ENCODE measurements around the gene AKAP6.
"Not testable (repeated sequence)": the region's sequence is repeated elsewhere in the genome, so short reads cannot be mapped to it uniquely, and the experiment has no call there.

AKAP6 gene

DNA sequence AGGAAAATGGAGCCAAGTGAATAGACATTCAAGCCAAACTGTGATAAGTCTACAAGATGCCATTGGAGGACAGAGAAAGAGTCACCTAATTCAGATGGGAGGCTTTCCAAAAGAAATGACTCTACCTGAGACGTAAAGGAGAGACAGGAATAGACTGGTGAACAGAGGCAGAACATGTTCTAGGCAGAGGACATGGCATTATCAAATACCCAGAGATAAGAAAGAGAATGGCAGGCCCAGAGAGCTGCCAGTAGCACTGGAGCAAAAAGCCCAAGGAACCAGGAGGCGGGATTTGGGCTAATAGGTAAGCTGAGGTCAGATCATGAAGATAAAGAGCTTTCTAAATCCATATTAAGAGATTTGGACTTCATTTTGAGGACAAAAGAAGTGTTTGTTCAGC is 207.1 kb downstream of the AKAP6 start:
- DNase-seq (ENCODE audit: low read depth): no peak

DNA sequence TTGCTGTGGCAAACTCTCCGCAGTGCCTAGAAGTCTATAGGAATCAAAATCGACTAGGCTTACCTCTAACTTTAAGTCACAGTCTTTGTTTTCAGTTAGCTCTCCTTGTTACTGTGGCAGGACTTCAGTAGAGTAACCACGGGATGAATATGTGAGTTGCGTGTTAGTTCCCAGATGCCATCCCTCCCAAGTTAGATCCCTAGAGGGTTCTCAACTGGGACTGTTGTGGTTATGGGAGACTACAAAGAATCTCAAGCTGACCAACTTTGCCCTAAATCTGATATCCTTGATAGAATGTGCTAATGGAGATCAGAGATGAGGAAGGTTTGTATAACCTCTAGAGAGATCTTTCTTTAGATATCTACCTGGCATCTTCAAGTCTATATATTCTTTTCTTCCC is 208.1 kb downstream of the AKAP6 start:
- DNase-seq (ENCODE audit: low read depth): no peak

DNA sequence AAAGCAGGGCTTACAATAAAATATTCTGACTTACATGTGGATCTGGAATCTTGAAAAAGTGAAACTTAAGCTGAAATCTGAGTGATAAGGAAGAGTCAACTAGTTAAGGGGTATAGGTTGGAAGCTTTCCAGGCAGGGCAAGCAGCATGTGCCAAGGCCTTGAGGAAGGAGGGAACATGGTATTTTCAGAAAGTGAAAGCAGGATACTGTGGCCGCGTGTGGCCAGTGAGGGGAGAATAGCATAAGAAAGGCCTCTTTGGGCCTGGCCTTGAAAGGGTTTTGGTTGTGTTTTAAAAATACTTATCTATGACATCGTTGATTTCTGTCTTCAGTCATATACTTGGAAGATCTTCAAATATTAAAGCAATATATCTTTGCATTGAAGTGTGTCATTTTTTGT is 213.4 kb downstream of the AKAP6 start:
- DNase-seq (ENCODE audit: low read depth): no peak

DNA sequence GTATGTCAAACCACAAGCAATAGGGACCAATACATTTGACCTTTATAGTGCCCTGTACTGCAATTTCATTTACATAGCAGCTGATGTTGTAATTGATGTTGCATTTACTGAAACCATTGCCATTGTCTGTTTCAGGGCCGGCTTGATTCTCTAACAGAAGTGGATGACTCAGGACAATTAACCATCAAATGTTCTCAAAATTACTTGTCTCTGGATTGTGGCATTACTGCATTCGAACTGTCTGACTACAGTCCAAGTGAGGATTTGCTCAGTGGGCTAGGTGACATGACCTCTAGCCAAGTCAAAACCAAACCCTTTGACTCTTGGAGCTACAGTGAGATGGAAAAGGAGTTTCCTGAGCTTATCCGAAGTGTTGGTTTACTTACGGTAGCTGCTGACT is 216.0 kb downstream of the AKAP6 start:
- no peak for DNase-seq (ENCODE audit: low read depth)

DNA sequence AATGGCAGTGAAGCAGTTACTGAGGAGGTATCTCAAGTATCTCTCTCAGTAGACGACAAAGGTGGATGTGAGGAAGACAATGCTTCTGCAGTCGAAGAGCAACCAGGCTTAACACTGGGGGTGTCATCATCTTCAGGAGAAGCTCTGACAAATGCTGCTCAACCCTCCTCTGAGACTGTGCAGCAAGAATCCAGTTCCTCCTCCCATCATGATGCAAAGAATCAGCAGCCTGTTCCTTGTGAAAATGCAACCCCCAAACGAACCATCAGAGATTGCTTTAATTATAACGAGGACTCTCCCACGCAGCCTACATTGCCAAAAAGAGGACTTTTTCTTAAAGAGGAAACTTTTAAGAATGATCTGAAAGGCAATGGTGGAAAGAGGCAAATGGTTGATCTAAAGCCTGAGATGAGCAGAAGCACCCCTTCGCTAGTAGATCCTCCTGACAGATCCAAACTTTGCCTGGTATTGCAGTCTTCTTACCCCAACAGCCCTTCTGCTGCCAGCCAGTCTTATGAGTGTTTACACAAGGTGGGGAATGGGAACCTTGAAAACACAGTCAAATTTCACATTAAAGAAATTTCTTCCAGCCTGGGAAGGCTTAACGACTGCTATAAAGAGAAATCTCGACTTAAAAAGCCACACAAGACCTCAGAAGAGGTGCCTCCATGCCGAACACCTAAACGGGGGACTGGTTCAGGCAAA is 216.6 kb downstream of the AKAP6 start:
- DNase-seq (ENCODE audit: low read depth): no peak

DNA sequence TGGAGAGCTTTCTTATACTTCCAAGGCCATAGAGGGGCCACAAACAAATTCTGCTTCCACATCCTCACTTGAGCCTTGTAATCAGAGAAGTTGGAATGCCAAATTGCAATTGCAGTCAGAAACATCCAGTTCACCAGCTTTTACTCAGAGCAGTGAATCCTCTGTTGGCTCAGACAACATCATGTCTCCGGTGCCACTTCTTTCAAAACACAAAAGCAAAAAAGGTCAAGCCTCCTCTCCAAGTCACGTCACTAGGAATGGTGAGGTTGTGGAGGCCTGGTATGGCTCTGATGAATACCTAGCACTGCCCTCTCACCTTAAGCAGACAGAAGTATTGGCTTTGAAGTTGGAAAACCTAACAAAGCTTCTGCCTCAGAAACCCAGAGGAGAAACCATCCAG is 217.1 kb downstream of the AKAP6 start:
- no peak for DNase-seq (ENCODE audit: low read depth)

DNA sequence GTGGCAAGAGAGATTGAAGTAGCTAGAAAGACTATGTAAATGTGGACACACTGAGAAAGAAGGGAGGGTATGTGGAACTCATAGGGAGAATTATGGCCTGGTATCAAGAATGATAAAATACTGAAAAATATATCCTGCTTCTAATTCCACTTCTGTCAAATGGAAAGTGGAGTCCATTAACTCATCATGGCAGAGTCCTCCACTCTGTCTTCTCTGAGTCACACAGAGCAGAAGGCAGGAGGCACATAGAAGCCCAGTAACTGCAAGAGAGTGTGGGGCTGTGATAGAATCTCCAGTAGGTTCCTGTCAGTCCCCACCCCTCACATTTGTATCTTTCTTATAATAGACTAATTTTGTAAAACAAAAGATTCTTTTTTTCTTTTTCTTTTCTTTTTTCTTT is 223.7 kb downstream of the AKAP6 start:
- DNase-seq (ENCODE audit: low read depth): no peak

DNA sequence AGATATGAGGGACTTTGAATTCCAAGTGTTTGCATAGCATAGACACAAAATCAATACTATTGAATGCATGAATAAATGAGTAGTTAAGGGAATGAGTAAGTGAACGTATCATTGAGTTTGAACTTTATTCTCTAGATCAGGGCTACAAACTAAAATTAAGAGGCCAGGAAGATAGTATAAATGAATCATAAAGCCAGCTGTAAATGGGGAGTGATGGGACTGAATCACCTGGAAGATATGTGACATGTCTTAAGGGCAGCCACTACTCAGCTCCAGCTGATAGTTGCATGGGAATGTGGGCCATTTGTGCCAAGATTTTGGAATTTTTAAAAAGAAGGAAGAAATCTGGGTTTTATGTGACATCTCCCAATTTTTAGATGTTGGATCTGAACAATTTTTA is 229.9 kb downstream of the AKAP6 start:
- DNase-seq (ENCODE audit: low read depth): no peak

DNA sequence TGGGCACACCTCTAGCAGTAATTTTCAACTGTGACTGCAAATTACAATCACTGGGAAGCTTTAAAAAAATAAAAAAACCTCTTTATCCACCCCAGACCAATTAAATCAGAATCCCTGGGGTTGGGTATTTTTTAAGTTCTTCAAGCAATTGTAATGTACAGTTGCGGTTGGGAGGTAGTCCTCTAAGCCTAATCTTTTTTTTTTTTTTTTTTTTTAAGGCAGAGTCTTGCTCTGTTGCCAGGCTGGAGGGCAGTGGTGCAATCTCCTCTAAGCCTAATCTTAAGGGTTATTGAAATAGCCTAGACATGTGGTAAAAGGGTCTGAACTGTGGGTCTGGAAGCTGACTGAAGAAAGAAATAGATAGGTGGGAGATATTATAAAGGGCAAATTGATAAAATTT is 230.5 kb downstream of the AKAP6 start:
- DNase-seq (ENCODE audit: low read depth): no peak

DNA sequence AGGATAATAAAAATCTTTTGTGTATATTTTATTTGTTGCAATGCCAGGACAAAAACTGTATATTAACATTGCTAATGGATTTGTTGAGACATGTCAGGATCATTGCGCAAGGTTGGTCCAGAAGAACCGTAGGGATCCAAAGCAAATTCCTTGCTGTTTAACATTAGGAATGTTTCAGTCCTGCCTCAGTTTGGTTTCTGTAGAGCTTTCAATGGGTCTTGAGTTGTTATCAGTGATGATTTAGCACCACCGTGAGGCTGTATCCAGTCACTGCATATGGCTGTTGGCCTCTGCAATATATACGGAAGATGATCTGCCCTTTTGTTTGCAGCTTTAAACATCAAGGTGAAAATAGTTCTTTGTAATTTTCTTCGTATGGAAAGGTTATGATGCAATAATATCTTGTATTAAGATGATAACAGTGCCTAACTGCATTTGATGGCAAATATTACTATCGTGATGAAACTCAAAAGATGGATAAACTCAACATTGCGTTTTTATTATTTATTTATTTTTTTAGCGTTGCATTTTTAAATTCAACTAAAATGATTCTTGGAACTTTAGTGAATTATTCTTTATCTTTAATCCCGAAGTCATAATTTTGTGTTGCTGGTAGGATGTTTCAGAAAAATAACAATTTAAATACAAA is 231.2 kb downstream of the AKAP6 start:
- peak; percentile 66 for DNase-seq (ENCODE audit: low read depth)

DNA sequence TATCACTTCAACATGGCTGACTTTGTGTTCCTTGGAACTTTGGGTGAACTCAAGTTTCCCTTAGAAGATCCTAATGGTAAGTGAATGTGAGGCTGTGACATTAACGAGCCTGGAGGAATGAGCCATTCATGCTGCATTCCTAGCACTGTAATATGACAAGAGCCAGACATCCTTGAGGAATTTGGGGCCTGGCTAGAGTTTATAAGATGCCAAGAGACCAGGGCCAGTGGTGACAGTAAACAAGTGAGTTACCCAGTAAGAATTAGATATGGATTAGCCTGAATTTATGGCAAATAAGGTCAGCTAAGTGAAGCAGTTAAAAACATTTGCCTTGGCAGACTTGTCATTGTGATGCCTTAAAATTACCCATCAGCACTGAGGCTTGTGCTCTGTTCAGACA is 232.4 kb downstream of the AKAP6 start:
- peak; percentile 85 for DNase-seq (ENCODE audit: low read depth)

DNA sequence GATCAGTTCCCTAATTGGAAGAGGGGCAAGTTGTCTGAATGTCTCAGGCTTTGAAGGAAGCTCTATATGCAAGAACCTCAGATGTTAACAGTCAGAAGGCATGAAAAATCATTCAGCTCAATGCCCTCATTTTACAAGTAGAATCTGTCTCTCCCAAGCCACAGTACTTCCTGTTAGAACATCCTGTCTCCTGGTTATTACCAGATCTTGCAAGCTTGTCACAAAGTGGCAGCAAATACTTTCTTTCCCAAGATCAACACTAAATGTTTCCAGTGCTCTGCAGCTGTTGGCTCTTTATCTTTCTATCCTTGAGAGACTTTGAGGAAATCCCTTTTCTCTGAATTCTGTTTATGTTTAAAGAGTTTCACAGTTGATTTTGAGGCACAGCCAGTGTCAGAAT is 235.5 kb downstream of the AKAP6 start:
- no peak for DNase-seq (ENCODE audit: low read depth)

DNA sequence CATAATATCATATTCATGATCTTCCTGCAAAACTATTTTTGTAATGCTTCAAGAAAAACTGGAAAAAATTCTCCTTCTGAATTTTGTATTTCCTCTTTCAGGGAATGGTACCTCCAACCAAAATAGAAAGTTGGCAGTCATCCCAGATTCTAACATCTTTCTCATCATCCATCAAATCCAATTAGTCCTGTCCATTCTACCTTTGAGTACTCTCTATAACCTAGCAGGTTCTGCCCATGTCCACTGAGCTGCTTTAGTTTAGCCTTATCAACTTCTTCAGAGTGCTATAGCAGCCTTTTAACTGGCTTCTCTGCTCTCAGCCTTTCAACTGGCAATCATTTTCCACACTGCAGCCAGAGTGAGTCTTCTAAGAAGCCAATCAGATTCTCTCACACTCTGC is 236.2 kb downstream of the AKAP6 start:
- DNase-seq (ENCODE audit: low read depth): no peak

DNA sequence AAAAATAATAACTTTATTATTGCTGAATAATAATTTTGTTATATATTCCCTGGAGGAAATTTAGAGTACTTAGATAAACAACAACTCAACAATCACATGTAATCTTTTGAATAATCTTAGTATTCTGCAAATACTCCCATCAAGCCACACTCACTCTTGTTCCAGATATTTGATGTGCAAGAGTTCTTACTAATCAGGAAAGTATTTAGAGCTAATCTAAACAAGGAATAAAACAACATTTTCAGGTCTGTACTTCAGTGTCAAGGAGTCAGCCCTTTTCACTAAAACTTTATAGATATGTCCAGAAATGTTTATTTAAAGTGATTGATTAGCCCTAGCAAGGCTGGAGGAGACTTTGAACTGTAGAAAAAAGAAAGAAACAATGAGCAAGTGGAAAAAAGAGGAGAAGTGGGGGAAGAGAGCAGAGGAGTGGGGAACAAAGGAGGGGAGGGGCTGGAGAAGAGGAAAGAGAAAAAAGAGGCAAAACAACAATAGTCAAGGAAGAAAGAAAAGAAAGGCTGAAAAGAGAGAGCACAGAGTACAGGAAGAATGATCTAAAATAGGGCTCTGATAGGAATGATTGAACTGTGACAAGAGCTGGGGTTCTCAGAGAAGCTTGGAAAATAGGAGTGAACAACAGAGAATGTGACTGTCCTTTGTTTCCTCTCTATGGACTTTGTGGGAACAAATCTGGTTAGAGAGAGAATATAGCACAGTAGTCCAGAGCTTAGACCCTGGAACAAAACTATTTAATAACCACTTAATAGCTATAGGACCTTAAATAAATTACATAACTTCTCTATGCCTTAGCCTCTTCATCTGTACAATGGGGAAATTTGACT is 238.7 kb downstream of the AKAP6 start:
- no peak for DNase-seq (ENCODE audit: low read depth)

DNA sequence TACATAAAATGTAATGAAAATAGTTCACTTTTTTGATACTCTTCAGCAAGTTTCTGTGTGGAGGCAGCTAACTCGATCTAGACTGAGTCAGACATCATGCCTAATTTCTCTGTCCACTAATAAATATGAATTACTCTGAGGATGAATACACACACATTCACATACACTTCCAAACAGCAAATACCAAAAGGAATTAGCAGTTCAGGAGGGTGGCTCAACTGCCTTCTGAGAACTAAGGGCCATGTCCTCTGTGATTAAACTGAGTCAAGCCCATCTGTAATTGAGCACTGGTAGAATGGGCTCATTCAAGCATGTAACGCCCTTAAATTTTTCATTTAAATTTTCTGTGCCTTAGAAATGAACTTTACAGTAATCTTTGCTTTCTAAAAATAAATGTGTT is 242.5 kb downstream of the AKAP6 start:
- no peak for DNase-seq (ENCODE audit: low read depth)

DNA sequence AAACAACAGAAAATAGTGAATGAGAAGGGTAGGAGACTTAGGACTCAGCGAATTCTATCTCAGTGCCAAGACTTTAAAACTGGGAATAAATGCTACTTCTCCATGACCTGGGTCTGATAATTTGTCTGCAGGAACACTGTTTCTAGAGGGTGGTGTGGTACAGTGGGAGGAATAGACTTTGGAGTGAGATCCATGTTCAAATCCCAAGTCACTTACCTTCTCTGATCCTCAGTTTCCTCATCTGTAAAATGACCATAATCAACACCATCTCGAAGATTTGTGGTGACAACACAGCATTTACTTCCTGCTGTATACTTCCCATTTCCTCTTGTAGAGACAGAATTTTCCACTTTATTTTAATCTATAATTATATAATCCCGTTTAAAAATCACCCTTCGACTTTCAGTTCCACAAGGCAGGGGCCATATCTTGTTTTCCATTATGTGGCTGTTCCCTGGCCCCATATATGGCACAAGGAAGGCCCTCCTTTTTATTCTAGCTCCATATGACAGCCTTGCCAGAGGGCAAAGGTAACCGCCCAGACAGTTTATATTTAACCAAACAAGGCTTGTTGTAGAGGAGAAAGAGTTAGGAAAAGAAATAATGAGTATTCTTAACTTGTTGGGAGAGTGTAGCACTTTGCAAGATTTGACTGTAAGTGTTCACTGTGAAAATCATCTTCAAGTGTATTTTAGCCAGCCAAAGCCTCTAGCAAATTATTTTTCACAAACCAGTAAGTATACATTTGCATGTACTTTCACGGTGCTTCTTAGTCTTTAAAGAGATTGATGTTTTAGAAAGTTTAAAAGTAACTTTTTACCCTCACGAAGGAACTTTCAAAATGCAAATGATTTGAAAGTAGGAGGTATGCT is 243.1 kb downstream of the AKAP6 start:
- no peak for DNase-seq (ENCODE audit: low read depth)

DNA sequence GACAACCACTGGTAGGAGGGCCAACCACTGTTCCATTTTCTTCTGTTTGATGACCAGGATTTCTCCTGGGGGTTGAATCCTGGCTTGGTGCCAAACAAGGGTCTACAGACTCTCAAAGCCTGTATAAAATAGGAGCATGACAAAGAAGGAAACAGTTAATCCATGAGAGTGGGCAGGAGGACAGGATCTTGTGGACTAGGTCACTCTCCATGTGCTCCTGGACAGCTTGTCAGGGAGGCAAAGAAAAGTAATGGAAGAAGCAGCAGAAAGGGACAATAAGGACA is 243.7 kb downstream of the AKAP6 start:
- no peak for DNase-seq (ENCODE audit: low read depth)

DNA sequence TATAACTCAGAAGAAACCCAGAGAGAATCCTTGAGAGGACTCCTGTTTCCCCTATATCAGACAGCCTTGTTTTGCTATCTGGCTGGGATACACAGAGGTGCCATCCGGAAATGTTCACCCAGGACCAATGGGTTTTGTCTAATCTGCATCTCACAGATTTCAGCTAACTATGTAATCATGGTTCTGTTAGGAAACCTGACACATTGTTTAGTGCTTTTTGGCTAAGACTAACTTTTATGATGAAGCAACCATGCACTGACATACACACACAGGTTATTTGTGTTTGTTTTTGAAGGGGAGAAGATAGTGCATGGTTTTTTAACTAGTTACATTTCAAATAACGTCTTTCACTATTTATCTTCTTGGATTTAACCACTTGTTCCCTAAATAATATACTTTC is 245.2 kb downstream of the AKAP6 start:
- no peak for DNase-seq (ENCODE audit: low read depth)

DNA sequence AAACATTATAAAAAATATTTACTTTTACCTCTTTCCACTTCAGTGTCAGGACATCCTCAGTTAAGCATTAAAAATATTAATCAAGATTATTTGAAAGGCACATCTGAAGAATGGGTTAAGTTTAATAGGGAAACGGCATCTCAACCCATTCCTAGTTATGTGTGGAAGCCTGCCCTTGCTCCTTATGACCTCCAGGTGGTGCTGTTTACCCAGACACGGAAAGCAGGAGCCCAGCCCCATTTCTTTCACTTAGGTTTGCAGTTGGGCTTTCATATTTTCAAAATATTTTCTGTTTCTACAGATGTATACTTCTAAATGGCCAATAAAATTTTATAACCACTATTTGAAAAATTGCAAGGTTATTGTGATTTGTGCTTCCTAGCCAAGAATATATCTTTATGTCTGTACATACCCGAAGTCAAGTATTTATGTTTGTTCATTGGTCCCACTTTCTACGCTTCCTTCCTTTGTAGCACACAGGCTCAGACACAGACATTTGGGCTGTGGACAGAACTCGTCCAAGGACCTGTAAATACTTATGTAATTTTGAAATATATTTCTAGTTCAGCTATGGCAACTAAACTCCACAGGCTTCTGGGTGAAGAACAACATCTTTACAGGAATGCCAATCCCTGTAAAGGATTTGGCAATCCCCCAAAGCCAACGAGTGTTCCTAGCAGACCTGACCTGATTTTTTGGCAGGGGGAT is 247.1 kb downstream of the AKAP6 start:
- DNase-seq (ENCODE audit: low read depth): no peak

DNA sequence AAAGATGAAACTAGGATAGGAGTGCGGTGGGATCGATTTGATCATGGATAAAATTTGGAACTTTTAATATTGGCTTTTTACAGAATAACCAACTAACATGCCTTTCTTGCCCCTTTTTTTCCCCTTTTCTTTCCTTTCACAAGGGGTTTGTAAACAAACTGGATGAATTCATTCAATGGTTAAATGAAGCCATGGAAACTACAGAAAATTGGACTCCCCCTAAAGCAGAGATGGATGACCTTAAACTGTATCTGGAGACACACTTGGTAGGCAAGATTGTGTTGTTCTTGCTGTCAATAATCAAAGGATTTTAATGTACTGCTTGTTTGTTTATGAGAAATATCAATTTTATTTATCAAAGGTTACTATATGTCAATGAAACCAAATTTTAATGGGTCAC is 247.9 kb downstream of the AKAP6 start:
- DNase-seq (ENCODE audit: low read depth): no peak

DNA sequence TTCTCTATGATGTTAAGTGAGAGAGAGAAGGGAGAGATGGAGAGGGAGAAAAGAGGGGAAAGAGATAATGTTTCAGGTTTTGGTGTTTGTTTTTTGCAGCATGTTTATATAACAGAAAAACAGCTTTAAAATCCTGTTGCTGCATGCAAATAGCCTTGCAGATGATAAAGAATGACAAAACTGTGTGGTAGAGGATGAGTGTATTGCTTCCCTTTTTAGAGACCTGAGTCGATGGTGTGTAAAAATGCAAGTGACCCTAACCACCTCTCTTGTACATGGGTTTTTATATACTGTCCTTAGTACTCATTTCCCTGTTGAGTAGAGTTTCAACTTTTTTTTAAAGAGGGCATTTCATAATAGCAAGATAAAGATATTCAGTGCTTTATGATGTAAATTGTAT is 249.1 kb downstream of the AKAP6 start:
- DNase-seq (ENCODE audit: low read depth): no peak

DNA sequence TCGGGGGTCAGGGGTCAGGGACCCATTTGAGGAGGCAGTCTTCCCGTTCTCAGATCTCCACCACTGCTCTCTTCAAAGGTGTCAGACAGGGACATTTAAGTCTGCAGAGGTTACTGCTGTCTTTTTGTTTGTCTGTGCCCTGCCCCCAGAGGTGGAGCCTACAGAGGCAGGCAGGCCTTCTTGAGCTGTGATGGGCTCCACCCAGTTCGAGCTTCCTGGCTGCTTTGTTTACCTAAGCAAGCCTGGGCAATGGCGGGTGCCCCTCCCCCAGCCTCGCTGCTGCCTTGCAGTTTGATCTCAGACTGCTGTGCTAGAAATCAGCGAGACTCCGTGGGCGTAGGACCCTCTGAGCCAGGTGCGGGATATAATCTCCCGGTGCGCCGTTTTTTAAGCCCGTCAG is 254.3 kb downstream of the AKAP6 start:
- not testable (repeated sequence) for DNase-seq (ENCODE audit: low read depth)
